Neural cell (in vitro differentiated cells): Measurements from ENCODE around the gene ZNF768.

Source experiments
- POLR2AphosphoS5 ChIP-seq: IDR thresholded peaks from 2 replicates; pipeline ENCODE4 v1.6.1; 2012
- TF ChIP-seq, protein P1 (sequence below): IDR thresholded peaks from 2 replicates; pipeline ENCODE4 v1.6.1; 2012; ENCODE audit warnings: borderline replicate concordance

DNA sequence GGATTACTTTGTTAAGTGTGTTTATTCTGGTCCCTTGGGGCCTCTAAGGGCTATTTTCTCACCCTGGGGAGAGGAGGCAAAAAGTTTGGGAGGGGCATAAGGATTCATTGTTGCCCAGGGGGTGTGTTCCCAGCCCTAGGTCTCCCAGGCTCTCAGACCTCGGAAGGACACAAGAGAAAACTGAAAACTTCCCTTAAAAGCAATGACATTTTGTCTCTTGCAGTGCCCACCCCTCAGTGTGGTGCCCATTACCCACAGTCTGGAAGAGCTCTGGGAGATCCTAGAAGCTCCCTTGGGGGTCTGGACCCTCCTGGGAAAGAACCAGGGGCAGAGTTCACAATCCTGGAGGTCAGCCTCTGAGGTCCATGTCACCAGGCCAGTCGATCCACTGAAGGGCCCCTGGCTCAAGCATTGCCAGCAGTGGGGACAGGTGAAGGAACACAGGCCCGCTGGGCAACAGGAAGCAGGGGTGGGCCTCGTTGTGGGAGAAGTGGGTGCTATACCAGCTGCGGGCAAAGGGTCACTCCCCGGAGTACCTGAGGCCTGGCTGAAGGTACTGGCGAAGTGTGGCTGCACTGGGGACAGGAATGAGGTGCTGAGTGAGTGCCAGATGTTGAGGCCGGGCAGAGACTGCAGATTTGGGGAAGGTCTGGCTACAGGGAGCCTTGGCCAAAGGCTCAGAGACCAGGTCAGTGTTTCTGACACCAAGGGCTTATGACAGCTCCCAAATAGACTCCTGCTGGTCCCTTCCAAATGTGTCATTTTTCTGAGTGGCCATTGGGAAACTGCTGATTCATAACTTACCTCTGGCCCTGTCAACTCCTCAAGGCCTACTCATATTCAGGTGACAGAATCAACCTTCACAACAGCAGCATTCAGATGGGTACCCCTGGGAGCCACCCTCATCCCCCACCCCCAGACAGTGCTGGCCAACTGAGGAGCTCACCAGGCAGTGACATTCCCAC is 12.9 kb upstream of the ZNF768 start:
- no peak for TF ChIP-seq POLR2AphosphoS5
- TF ChIP-seq, protein P1, sequence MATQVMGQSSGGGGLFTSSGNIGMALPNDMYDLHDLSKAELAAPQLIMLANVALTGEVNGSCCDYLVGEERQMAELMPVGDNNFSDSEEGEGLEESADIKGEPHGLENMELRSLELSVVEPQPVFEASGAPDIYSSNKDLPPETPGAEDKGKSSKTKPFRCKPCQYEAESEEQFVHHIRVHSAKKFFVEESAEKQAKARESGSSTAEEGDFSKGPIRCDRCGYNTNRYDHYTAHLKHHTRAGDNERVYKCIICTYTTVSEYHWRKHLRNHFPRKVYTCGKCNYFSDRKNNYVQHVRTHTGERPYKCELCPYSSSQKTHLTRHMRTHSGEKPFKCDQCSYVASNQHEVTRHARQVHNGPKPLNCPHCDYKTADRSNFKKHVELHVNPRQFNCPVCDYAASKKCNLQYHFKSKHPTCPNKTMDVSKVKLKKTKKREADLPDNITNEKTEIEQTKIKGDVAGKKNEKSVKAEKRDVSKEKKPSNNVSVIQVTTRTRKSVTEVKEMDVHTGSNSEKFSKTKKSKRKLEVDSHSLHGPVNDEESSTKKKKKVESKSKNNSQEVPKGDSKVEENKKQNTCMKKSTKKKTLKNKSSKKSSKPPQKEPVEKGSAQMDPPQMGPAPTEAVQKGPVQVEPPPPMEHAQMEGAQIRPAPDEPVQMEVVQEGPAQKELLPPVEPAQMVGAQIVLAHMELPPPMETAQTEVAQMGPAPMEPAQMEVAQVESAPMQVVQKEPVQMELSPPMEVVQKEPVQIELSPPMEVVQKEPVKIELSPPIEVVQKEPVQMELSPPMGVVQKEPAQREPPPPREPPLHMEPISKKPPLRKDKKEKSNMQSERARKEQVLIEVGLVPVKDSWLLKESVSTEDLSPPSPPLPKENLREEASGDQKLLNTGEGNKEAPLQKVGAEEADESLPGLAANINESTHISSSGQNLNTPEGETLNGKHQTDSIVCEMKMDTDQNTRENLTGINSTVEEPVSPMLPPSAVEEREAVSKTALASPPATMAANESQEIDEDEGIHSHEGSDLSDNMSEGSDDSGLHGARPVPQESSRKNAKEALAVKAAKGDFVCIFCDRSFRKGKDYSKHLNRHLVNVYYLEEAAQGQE: no peak
